HL-60 (cell line): Measurements from ENCODE around the gene AMPD2.
"Not testable (repeated sequence)": the region's sequence is repeated elsewhere in the genome, so short reads cannot be mapped to it uniquely, and the experiment has no call there.

Source experiments
- DNase-seq, 2 experiments: peaks; one replicate each; pipeline ENCODE4 v3.0.0-alpha.2; 2010 to 2020; ENCODE audit warnings: low read depth in 1 of 2, low spot score in 1 of 2
- H3K27ac ChIP-seq: fragments of 250-450 bp; sonication (Bioruptor Pico); replicated peaks from 2 replicates; pipeline ENCODE4 v1.5.1; 2020; ENCODE audit warnings: mild to moderate bottlenecking, moderate library complexity
- H3K27me3 ChIP-seq: fragments of 250-450 bp; sonication (Bioruptor Pico); 2 replicates; pipeline ENCODE4 v1.5.1; 2021; ENCODE audit warnings: mild to moderate bottlenecking, moderate library complexity; ENCODE audit not compliant: insufficient read depth, poor library complexity, severe bottlenecking
- H3K4me3 ChIP-seq: replicated peaks from 2 replicates; pipeline ENCODE4 v1.5.1; 2011; ENCODE audit warnings: mild to moderate bottlenecking, control low read depth, low read length; ENCODE audit not compliant: insufficient read depth
- GABPA ChIP-seq: IDR thresholded peaks from 2 replicates; pipeline ENCODE4 v1.6.1; 2012; ENCODE audit warnings: low read depth
- SPI1 ChIP-seq: IDR thresholded peaks from 2 replicates; pipeline ENCODE4 v1.6.1; 2012; ENCODE audit warnings: low read depth, mild to moderate bottlenecking, borderline replicate concordance
- TF ChIP-seq, protein P1 (sequence below): IDR thresholded peaks from 2 replicates; pipeline ENCODE4 v1.6.1; 2012; ENCODE audit warnings: low read depth; ENCODE audit not compliant: insufficient replicate concordance

AMPD2 gene

DNA sequence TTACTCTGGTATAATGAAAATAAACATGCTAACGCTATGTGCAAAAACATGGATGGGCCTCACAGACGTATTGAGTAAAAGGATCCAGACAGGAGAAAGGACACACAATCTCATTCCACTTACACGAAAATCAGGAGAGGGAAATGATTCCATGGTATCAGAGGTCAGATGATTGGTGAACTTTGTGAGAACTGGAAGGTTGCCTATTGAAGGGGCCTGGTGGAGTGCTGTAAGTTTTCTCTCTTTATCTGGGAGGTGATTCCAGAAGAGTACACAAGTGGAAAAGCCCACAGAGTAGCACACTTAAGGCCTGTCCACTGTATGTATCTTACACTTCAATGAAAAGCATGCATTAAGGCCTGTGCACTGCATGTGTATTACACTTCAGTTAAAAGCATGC lies 57.8 kb downstream of the AMPD2 start:
- DNase-seq = no peak
- Histone ChIP-seq H3K27ac (no peak overlapping the region), H3K4me3 (no peak overlapping the region), H3K27me3 (no peaks in the 10 kb centered on the region)
- no peak for TF ChIP-seq GABPA
- TF ChIP-seq, protein P1, sequence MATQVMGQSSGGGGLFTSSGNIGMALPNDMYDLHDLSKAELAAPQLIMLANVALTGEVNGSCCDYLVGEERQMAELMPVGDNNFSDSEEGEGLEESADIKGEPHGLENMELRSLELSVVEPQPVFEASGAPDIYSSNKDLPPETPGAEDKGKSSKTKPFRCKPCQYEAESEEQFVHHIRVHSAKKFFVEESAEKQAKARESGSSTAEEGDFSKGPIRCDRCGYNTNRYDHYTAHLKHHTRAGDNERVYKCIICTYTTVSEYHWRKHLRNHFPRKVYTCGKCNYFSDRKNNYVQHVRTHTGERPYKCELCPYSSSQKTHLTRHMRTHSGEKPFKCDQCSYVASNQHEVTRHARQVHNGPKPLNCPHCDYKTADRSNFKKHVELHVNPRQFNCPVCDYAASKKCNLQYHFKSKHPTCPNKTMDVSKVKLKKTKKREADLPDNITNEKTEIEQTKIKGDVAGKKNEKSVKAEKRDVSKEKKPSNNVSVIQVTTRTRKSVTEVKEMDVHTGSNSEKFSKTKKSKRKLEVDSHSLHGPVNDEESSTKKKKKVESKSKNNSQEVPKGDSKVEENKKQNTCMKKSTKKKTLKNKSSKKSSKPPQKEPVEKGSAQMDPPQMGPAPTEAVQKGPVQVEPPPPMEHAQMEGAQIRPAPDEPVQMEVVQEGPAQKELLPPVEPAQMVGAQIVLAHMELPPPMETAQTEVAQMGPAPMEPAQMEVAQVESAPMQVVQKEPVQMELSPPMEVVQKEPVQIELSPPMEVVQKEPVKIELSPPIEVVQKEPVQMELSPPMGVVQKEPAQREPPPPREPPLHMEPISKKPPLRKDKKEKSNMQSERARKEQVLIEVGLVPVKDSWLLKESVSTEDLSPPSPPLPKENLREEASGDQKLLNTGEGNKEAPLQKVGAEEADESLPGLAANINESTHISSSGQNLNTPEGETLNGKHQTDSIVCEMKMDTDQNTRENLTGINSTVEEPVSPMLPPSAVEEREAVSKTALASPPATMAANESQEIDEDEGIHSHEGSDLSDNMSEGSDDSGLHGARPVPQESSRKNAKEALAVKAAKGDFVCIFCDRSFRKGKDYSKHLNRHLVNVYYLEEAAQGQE = no peak
- TF ChIP-seq SPI1 = no peak

DNA sequence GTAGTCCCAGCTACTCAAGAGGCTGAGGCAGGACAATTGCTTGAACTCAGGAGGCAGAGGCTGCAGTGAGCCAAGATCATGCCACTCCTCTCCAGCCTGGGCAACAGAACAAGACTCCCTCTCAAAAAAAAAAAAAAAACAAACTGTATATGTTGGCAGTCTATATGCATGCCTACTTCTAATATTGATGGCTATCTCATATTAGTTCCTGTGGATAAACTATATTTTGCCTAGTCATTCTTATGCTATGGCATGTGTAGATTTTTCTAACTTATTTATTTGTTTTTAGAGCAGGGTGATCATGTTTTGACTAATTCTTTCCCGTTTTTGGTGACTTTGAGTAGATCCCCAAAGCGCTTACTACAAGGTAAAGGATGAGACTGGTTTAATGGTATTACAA lies 59.0 kb downstream of the AMPD2 start:
- DNase-seq, H3K27ac ChIP-seq, H3K27me3 ChIP-seq, H3K4me3 ChIP-seq: not testable (repeated sequence)
